Stimulated activated naive CD8-positive, alpha-beta T cell treated with anti-CD3 and anti-CD28 coated beads, Interleukin-15, amount 100 ng/mL, for 72 hours (primary cell): ENCODE data around the gene PRAMEF17.
"Not testable (repeated sequence)": the region's sequence is repeated elsewhere in the genome, so short reads cannot be mapped to it uniquely, and the experiment has no call there.

Experiments
- ATAC-seq: fragments of 150-1000 bp; cut with Tn5 transposase; 2 replicates; pipeline ENCODE4 v1.10.0; 2021; ENCODE audit warnings: mild to moderate bottlenecking, moderate library complexity
- DNase-seq, 2 donors: peaks; one replicate each; pipeline ENCODE4 v3.0.0; 2021 to 2022
- H3K27ac Mint-ChIP-seq, 2 donors: one replicate each; pipeline ENCODE4 v1.8.0; 2022; ENCODE audit warnings: mild to moderate bottlenecking in 2 of 2, mixed read lengths in 2 of 2, moderate library complexity in 2 of 2
- H3K27me3 Mint-ChIP-seq: one replicate; pipeline ENCODE4 v1.8.0; 2022; ENCODE audit warnings: mixed read lengths
- H3K4me1 Mint-ChIP-seq: one replicate; pipeline ENCODE4 v1.8.0; 2022; ENCODE audit warnings: mild to moderate bottlenecking, mixed read lengths
- H3K4me3 Mint-ChIP-seq, 2 donors: one replicate each; pipeline ENCODE4 v1.8.0; 2022; ENCODE audit warnings: mild to moderate bottlenecking in 2 of 2, mixed read lengths in 2 of 2, moderate library complexity in 1 of 2
- H3K9me3 Mint-ChIP-seq, 2 donors: one replicate each; pipeline ENCODE4 v1.8.0; 2022; ENCODE audit warnings: mixed read lengths in 2 of 2

PRAMEF17 gene

DNA sequence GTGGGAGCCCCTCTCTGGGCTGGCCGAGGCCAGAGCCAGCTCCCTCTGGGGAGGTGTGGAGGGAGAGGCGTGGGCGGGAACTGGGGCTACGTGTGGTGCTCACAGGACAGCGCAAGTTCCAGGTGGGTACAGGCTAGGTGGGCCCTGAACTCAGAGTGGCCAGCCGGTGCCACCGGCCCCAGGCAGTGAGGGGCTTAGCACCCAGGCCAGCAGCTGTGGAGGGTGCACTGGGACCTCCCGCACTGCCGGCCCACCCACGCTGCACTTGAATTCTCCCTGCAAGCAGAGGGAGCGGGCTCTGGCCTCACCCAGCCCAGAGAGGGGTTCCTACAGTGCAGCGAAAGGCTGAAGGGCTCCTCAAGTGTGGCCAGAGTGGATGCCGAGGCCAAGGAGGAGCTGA lies 41.1 kb downstream of the PRAMEF17 start:
- Mint-ChIP-seq H3K27me3 (peaks cover 6% of the 10 kb centered on the region), H3K4me1 (no peaks in the 10 kb centered on the region), H3K9me3 (no peaks in the 10 kb centered on the region), H3K27ac (no peak overlapping the region), H3K4me3 (no peak overlapping the region)
- DNase-seq (no peak), ATAC-seq (no peak)

DNA sequence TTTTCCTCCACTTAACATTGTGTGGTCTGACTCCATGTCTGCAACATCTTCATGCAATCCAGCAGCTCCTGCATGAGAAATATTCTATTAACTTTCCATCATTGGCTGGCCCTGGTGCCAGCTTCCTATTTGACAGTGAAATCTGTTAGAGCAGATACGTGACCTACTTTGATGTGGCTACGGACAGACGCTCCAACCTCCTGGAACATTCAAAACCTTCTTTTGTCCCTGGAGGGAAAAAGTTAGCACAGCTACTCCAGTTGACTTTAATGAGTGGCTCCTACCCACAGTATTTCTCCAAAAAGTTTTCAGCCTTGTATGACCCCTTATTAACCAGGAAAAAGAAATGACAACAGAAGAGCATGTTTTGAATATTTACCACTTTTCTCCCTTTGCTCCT lies 42.8 kb downstream of the PRAMEF17 start:
- no peak for ATAC-seq

GRCh38 chr1:13433694-13434358 lies 44.4 kb downstream of the PRAMEF17 start:
- H3K27ac Mint-ChIP-seq: not testable (repeated sequence)

More for the DNA sequence above, 42.8 kb downstream of the PRAMEF17 start:
- no peak overlapping the region for H3K27ac Mint-ChIP-seq
- no peak for DNase-seq
- no peak overlapping the region for H3K4me3 Mint-ChIP-seq
- H3K4me1 Mint-ChIP-seq: no peaks in the 10 kb centered on the region
- H3K9me3 Mint-ChIP-seq: no peaks in the 10 kb centered on the region
- H3K27me3 Mint-ChIP-seq: peaks cover 15% of the 10 kb centered on the region

DNA sequence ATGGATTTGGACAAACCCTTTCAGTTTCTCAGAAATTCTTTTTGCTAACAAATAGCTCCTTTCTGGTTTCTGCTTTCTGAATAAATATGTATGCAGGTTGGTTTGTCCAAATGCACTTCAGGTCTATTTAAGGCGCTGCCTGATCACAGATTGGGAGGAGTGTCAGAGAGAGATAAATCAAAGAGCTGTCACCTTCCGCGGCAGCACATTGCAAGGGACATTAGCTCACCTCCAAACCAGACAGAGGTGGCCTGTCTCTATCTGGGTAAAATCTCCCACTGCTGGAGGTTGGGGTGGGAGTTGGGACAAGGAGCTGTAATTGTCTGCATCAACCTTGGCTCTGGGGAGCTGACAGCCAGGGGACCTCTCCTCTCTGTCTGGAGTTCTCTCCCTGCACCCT lies 46.0 kb downstream of the PRAMEF17 start:
- no peak for ATAC-seq
- Mint-ChIP-seq H3K27me3 (peaks cover 15% of the 10 kb centered on the region), H3K27ac (no peak overlapping the region)

More at GRCh38 chr1:13433694-13434358, 44.4 kb downstream of the PRAMEF17 start:
- H3K4me1 Mint-ChIP-seq, H3K9me3 Mint-ChIP-seq, DNase-seq, ATAC-seq, H3K4me3 Mint-ChIP-seq: not testable (repeated sequence)
- peaks cover 15% of the 10 kb centered on the region for H3K27me3 Mint-ChIP-seq

DNA sequence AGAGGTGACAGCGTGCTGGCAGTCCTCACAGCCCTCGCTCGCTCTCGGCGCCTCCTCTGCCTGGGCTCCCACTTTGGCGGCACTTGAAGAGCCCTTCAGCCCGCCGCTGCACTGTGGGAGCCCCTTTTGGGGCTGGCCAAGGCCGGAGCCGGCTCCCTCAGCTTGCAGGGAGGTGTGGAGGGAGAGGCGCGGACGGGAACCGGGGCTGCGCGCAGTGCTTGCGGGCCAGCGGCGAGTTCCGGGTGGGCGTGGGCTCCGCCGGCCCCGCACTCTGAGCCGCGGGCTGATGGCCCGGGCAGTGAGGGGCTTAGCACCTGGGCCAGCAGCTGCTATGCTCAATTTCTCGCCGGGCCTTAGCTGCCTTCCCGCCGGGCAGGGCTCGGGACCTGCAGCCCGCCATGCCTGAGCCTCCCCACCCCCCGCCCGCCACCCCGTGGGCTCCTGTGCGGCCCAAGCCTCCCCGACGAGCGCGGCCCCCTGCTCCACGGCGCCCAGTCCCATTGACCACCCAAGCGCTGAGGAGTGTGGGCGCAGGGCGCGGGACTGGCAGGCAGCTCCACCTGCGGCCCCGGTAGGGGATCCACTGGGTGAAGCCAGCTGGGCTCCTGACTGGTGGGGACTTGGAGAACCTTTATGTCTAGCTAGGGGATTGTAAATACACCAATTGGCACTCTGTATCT lies 49.8 kb downstream of the PRAMEF17 start:
- peaks cover 15% of the 10 kb centered on the region for H3K27me3 Mint-ChIP-seq
- H3K9me3 Mint-ChIP-seq, ATAC-seq, DNase-seq, H3K4me1 Mint-ChIP-seq, H3K27ac Mint-ChIP-seq, H3K4me3 Mint-ChIP-seq: not testable (repeated sequence)

More for the DNA sequence above, 46.0 kb downstream of the PRAMEF17 start:
- H3K4me1 Mint-ChIP-seq: no peaks in the 10 kb centered on the region
- H3K9me3 Mint-ChIP-seq: no peaks in the 10 kb centered on the region
- DNase-seq: no peak
- H3K4me3 Mint-ChIP-seq: no peak overlapping the region
